BLaER1 treated with 17β-estradiol and CSF1 and Interleukin-3, amounts not matched to agents 10 nM and 100 nM (cell line): ENCODE data around the gene DCTD.

ENCODE experiments used
- H3K27ac ChIP-seq, 11 experiments: shearing (Covaris generic); formaldehyde crosslinking; 2 replicates each; pipeline ENCODE4 v1.8.1; 2022
- H3K27me3 ChIP-seq, 11 experiments: shearing (Covaris generic); formaldehyde crosslinking; 2 replicates each; pipeline ENCODE4 v1.8.1; 2022
- H3K36me3 ChIP-seq, 11 experiments: shearing (Covaris generic); formaldehyde crosslinking; 2 replicates each; pipeline ENCODE4 v1.8.1; 2022
- H3K4me1 ChIP-seq, 10 experiments: shearing (Covaris generic); formaldehyde crosslinking; 2 replicates each; pipeline ENCODE4 v1.8.1; 2022
- H3K4me2 ChIP-seq, 11 experiments: shearing (Covaris generic); formaldehyde crosslinking; 2 replicates each; pipeline ENCODE4 v1.8.1; 2022
- H3K4me3 ChIP-seq, 10 experiments: shearing (Covaris generic); formaldehyde crosslinking; 2 replicates each; pipeline ENCODE4 v1.8.1; 2022
- H3K9ac ChIP-seq, 11 experiments: shearing (Covaris generic); formaldehyde crosslinking; 2 replicates each; pipeline ENCODE4 v1.8.1; 2022
- H3K9me3 ChIP-seq, 11 experiments: shearing (Covaris generic); formaldehyde crosslinking; replicated peaks in 1 of 11; 2 replicates each; pipeline ENCODE4 v1.8.1; 2022
- H4K20me1 ChIP-seq, 11 experiments: shearing (Covaris generic); formaldehyde crosslinking; 2 replicates each; pipeline ENCODE4 v1.8.1; 2022
- Cebpa-rat ChIP-seq, 11 experiments: shearing (Covaris generic); IDR thresholded peaks; 2 replicates each; pipeline ENCODE4 v1.8.1; 2022

Gene DCTD

DNA sequence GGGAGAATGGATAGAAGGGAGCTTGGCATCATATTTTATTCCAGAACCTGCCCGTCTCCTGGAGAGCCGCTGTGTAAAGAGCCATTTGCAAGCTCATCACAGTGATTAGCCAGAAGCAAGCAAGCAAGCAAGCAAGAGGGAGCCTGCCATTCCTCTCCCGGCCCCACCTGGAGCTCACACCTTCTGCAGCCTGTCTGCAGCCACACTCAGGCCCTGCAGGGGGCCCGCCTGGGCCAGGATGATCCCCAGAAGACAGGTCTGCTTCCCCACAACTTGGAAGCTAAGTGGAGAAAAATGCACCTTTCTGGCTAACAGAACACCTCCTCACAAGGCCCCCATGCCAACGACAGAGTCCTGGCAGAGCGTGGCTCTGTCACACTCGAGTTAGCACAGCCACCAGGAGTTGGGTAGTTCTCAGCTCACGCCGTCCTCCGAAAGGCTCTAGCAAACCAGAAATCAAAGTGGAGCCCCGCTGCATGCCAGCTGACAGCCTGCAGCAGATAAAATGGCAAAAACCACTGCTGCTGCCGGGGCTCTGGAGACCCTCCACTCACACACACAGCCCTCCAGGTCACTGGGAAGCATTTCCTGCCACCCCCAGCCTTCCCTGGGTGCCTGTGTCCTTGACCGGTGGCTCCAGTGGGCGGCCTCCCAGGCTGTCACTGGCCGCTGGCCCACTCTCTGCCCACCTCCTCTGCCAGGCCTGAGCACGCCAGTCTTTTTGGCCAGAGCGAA lies 54.9 kb downstream of the DCTD start:
- Histone ChIP-seq H3K9ac (no peak overlapping the region), H3K4me3 (no peak overlapping the region), H3K9me3 (peaks cover 0 to 9% (median 5%) of the 10 kb centered on the region in 11 experiments; a peak in 5 of 22 replicates), H3K4me2 (peak overlapping the region in 10 of 11 experiments; percentile 2 to 65 (median 47); a peak in 15 of 22 replicates), H3K27ac (no peak overlapping the region), H4K20me1 (peaks cover 0 to 15% (median 0%) of the 10 kb centered on the region in 11 experiments; a peak in 3 of 22 replicates), H3K4me1 (peaks cover 19 to 53% (median 40%) of the 10 kb centered on the region in 10 experiments), H3K36me3 (no peaks in the 10 kb centered on the region), H3K27me3 (peaks cover 0 to 30% (median 0%) of the 10 kb centered on the region in 11 experiments; a peak in 4 of 22 replicates)
- no peak for TF ChIP-seq Cebpa-rat (IDR thresholded peaks at IDR 0.05)

GRCh38 chr4:182861346-182861745 lies 55.8 kb downstream of the DCTD start:
- H3K27me3 ChIP-seq, result peaks cover 0 to 22% (median 0%) of the 10 kb centered on the region in 11 experiments; a peak in 3 of 22 replicates
- TF ChIP-seq Cebpa-rat (IDR thresholded peaks at IDR 0.05), result no peak
- H4K20me1 ChIP-seq, result peaks cover 0 to 15% (median 0%) of the 10 kb centered on the region in 11 experiments; a peak in 3 of 22 replicates
- no peak overlapping the region for H3K9ac ChIP-seq
- H3K27ac ChIP-seq, result no peak overlapping the region
- no peak overlapping the region for H3K4me3 ChIP-seq
- peaks cover 19 to 51% (median 42%) of the 10 kb centered on the region in 10 experiments for H3K4me1 ChIP-seq
- no peaks in the 10 kb centered on the region for H3K36me3 ChIP-seq
- H3K9me3 ChIP-seq, result peaks cover 0 to 9% (median 5%) of the 10 kb centered on the region in 11 experiments; a peak in 5 of 22 replicates
- H3K4me2 ChIP-seq, result peak overlapping the region in 5 of 11 experiments; percentile 47 to 65 (median 50); a peak in 7 of 22 replicates

GRCh38 chr4:182859730-182860129 lies 57.5 kb downstream of the DCTD start:
- no peak overlapping the region for H3K9ac ChIP-seq
- peaks cover 0 to 25% (median 0%) of the 10 kb centered on the region in 11 experiments; a peak in 7 of 22 replicates for H3K27me3 ChIP-seq
- H3K4me3 ChIP-seq, result no peak overlapping the region
- H3K36me3 ChIP-seq, result no peaks in the 10 kb centered on the region
- TF ChIP-seq Cebpa-rat (IDR thresholded peaks at IDR 0.05), result no peak
- peaks cover 0 to 15% (median 0%) of the 10 kb centered on the region in 11 experiments; a peak in 3 of 22 replicates for H4K20me1 ChIP-seq
- H3K4me1 ChIP-seq, result peaks cover 13 to 49% (median 42%) of the 10 kb centered on the region in 10 experiments
- H3K9me3 ChIP-seq, result peaks cover 0 to 9% (median 5%) of the 10 kb centered on the region in 11 experiments; a peak in 5 of 22 replicates
- H3K4me2 ChIP-seq, result no peak overlapping the region
- no peak overlapping the region for H3K27ac ChIP-seq

DNA sequence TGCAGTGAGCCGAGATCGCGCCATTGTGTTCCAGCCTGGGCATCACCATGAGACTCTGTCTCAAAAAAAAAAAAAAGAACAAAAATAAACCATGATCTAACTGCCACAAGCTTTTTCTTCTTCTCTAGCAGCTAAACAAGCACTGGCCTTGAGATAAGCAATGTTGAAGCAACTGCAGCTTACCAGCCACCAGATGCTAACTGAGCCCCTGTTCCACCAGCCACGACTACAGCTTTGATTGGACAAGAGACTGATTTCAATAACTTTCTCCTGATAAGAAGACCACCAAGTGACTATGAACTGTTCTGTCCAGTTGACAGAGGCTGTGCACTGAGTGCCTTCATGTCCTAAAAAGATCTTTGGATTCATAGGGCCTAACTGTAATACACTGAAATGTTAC lies 58.5 kb downstream of the DCTD start:
- Histone ChIP-seq H3K4me3 (no peak overlapping the region), H3K27me3 (peaks cover 0 to 17% (median 0%) of the 10 kb centered on the region in 11 experiments; a peak in 7 of 22 replicates), H4K20me1 (peaks cover 0 to 13% (median 0%) of the 10 kb centered on the region in 11 experiments; a peak in 3 of 22 replicates)

DNA sequence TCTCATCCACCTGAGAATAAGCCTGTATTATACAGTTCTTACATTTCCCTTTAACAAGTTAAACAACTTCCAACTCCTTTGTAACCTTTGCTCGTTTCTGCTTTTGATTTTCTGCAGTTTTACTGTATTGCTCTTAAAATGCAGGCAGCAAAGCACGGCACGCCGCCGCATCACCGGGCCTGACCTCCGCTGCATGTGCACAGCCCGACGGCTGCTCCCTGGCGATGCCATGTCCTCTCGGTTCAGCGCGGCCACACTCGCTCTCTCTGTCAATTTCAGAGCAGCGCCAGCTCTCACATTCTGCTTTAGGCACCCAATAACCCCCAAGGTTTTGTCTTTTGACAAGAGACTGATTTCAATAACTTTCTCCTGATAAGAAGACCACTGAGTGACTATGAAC lies 60.3 kb downstream of the DCTD start:
- Histone ChIP-seq H3K27ac (no peak overlapping the region), H3K9me3 (peaks cover 9 to 25% (median 18%) of the 10 kb centered on the region in 11 experiments; a peak in 18 of 22 replicates), H3K4me2 (no peak overlapping the region), H4K20me1 (no peaks in the 10 kb centered on the region), H3K9ac (no peak overlapping the region), H3K36me3 (no peaks in the 10 kb centered on the region), H3K27me3 (peaks cover 0 to 13% (median 0%) of the 10 kb centered on the region in 11 experiments; a peak in 7 of 22 replicates), H3K4me1 (peaks cover 0 to 20% (median 15%) of the 10 kb centered on the region in 10 experiments; a peak in 13 of 20 replicates), H3K4me3 (no peak overlapping the region)
- TF ChIP-seq Cebpa-rat (IDR thresholded peaks at IDR 0.05), result no peak

More for the DNA sequence above, 58.5 kb downstream of the DCTD start:
- Histone ChIP-seq H3K27ac (no peak overlapping the region), H3K36me3 (no peaks in the 10 kb centered on the region), H3K9me3 (peaks cover 0 to 12% (median 7%) of the 10 kb centered on the region in 11 experiments; a peak in 12 of 22 replicates), H3K9ac (no peak overlapping the region), H3K4me2 (no peak overlapping the region), H3K4me1 (peaks cover 10 to 39% (median 33%) of the 10 kb centered on the region in 10 experiments; a peak in 19 of 20 replicates)
- TF ChIP-seq Cebpa-rat (IDR thresholded peaks at IDR 0.05), result no peak

GRCh38 chr4:182855877-182856276 lies 61.3 kb downstream of the DCTD start:
- Histone ChIP-seq H3K36me3 (no peaks in the 10 kb centered on the region), H3K4me1 (peaks cover 0 to 23% (median 20%) of the 10 kb centered on the region in 10 experiments; a peak in 16 of 20 replicates), H3K27ac (no peak overlapping the region), H3K9me3 (peaks cover 9 to 25% (median 18%) of the 10 kb centered on the region in 11 experiments; a peak in 18 of 22 replicates), H3K27me3 (peaks cover 0 to 20% (median 0%) of the 10 kb centered on the region in 11 experiments; a peak in 9 of 22 replicates), H3K9ac (no peak overlapping the region), H4K20me1 (no peaks in the 10 kb centered on the region), H3K4me3 (no peak overlapping the region), H3K4me2 (peak overlapping the region in 7 of 11 experiments; percentile 7 to 61 (median 29); a peak in 12 of 22 replicates)
- TF ChIP-seq Cebpa-rat (IDR thresholded peaks at IDR 0.05), result no peak

DNA sequence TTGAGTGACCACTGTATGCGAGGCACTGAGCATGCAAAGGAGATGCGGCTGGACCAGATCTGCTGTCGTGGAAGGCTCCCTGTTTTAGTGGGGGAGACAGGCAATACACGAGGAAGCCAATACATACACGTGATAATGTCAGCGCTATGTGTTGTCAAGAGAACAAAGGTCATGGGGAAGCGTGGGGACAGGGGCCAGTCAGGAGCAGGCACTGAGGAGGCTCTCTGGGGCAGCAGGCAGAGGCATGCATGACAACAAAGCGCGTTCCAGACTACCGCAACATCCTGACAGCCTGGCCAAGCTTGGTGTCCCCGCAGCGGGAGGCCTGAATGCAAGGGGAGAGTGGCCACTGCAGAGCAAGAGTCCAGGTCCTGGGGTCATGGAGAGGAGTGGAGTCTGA lies 61.9 kb downstream of the DCTD start:
- H3K4me3 ChIP-seq, result no peak overlapping the region
- H3K27ac ChIP-seq, result no peak overlapping the region
- no peaks in the 10 kb centered on the region for H4K20me1 ChIP-seq
- H3K4me2 ChIP-seq, result peak overlapping the region in 7 of 11 experiments; percentile 7 to 61 (median 29); a peak in 11 of 22 replicates
- no peak for TF ChIP-seq Cebpa-rat (IDR thresholded peaks at IDR 0.05)
- H3K4me1 ChIP-seq, result peaks cover 0 to 29% (median 25%) of the 10 kb centered on the region in 10 experiments; a peak in 17 of 20 replicates
- H3K9me3 ChIP-seq, result peaks cover 9 to 25% (median 18%) of the 10 kb centered on the region in 11 experiments; a peak in 18 of 22 replicates
- no peaks in the 10 kb centered on the region for H3K36me3 ChIP-seq
- no peak overlapping the region for H3K9ac ChIP-seq
- H3K27me3 ChIP-seq, result peaks cover 0 to 26% (median 0%) of the 10 kb centered on the region in 11 experiments; a peak in 9 of 22 replicates

DNA sequence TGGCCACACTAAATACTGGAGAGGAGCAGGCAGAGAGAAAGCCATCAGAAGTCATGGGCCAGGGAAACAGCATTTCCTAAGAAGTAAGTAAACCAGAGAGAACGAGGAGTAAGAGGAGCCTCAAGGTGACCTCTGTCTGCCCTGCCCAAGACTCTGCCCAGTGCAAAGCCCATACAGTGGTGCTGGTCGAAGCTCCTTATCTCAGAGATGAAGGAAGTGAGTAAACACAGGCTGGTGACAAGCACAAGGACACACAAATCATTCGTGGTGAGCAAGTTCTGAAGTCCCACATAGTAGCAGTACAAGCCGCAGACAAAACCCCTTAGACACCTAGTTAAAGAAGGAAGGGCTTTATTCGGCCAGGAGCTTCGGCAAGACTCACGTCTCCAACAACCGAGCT lies 62.7 kb downstream of the DCTD start:
- Histone ChIP-seq H3K4me2 (no peak overlapping the region), H3K27me3 (peaks cover 0 to 31% (median 0%) of the 10 kb centered on the region in 11 experiments; a peak in 9 of 22 replicates), H4K20me1 (no peaks in the 10 kb centered on the region), H3K4me1 (peaks cover 0 to 37% (median 34%) of the 10 kb centered on the region in 10 experiments; a peak in 17 of 20 replicates), H3K36me3 (no peaks in the 10 kb centered on the region), H3K9me3 (peaks cover 9 to 18% (median 16%) of the 10 kb centered on the region in 11 experiments; a peak in 18 of 22 replicates), H3K9ac (no peak overlapping the region), H3K27ac (no peak overlapping the region), H3K4me3 (no peak overlapping the region)
- TF ChIP-seq Cebpa-rat (IDR thresholded peaks at IDR 0.05), result no peak
